Erythroblast (primary cell): ENCODE data around the gene NPTN.

ENCODE experiments used
- GATA1 ChIP-seq: IDR thresholded peaks from 2 replicates; pipeline ENCODE4 v1.6.1; 2011; ENCODE audit warnings: low read depth, mild to moderate bottlenecking, control low read depth, low read length, moderate library complexity
- POLR2A ChIP-seq: IDR thresholded peaks from 2 replicates; pipeline ENCODE4 v1.6.1; 2011; ENCODE audit warnings: mild to moderate bottlenecking, low read length

GRCh38 chr15:73599934-73600333 lies 33.3 kb downstream of the NPTN start:
- no peak for TF ChIP-seq POLR2A
- no peak for TF ChIP-seq GATA1
